ENCODE results near the gene AIFM1. TPM values are rescaled to one million over a fixed set of nuclear protein-coding genes. Genes with fewer than 3 reads are reported as not detected.

AIFM1 gene
- total and polyA plus RNA-seq, 10 donors: 13.4 to 27.1 (median 22.5) TPM

DNA sequence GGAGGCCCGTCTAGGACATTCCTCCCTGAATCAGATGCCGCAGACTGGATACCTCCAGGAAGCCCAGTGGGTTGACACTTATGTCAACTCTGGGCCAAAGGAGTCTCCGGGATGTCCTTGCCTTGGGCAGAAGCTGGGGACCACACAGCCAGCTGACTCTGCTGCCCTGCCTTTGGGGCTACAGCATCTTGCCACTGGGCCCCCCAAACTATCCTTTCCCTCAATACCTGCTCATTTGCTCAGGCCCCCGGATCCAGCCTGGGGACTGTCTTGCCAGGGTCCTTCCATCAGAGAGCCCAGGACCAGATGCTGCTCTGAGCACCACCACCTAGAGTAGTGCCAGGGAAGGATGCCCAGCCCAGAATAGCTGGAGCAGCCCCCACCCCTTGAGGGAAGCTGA is 25.2 kb upstream of the AIFM1 start:
- intact Hi-C loops (cut with DNase I; ENCODE audit: low total_unique reads): loop anchor here (5.0 kb wide), 1 partner anchor 114 kb away; no protein-coding TSS in a partner anchor
- Histone ChIP-seq H3K27me3 (replicated peaks in 1 of 7) (no peaks in the 10 kb centered on the region), H3K9me3 (no peaks in the 10 kb centered on the region), H3K4me1 (peaks cover 0 to 6% (median 0%) of the 10 kb centered on the region in 6 donors), H3K27ac (no peak overlapping the region), H3K4me3 (no peak overlapping the region), H3K36me3 (no peaks in the 10 kb centered on the region)
- TF ChIP-seq POLR2AphosphoS5 (IDR thresholded peaks at IDR 0.05) (no peak), POLR2A (IDR thresholded peaks at IDR 0.05) (no peak)
- TF ChIP-seq, protein P1, sequence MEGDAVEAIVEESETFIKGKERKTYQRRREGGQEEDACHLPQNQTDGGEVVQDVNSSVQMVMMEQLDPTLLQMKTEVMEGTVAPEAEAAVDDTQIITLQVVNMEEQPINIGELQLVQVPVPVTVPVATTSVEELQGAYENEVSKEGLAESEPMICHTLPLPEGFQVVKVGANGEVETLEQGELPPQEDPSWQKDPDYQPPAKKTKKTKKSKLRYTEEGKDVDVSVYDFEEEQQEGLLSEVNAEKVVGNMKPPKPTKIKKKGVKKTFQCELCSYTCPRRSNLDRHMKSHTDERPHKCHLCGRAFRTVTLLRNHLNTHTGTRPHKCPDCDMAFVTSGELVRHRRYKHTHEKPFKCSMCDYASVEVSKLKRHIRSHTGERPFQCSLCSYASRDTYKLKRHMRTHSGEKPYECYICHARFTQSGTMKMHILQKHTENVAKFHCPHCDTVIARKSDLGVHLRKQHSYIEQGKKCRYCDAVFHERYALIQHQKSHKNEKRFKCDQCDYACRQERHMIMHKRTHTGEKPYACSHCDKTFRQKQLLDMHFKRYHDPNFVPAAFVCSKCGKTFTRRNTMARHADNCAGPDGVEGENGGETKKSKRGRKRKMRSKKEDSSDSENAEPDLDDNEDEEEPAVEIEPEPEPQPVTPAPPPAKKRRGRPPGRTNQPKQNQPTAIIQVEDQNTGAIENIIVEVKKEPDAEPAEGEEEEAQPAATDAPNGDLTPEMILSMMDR (IDR thresholded peaks at IDR 0.05 in 8 of 11, conservative IDR thresholded peaks at IDR 0.05 in 3 of 11): no peak
- DNase-seq: no peak
- 77 to 100% (median 87%) methylated on average over 4 of the region's 4 CpGs; no CpG with 5 or more reads in 1 of the 5 donors for WGBS, 5 donors

DNA sequence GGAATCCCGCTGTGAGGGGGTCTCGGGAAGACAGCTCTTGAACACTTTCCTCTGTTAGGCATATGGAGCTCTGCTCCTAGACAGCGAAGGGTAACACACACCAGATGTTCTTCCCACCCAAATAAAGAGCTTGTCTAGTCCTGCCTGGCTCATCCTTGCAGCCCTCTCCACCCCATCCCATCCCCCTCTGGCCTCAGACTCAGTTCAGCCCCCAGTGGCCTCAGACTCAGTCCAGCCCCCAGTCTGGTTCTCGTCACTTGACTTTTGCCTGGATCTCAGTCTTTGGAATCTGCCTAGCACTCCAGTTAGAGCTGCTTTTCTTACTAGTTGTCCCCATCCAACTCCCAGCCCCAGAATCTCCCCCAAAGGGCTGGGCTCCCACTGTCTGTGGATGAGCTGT is 21.0 kb upstream of the AIFM1 start:
- Histone ChIP-seq H3K4me1 (peaks cover 0 to 19% (median 0%) of the 10 kb centered on the region in 6 donors), H3K27ac (no peak overlapping the region), H3K4me3 (no peak overlapping the region), H3K9me3 (no peaks in the 10 kb centered on the region), H3K36me3 (peaks cover 0 to 5% (median 0%) of the 10 kb centered on the region in 6 donors), H3K27me3 (replicated peaks in 1 of 7) (no peaks in the 10 kb centered on the region)
- no peak for DNase-seq
- TF ChIP-seq, protein P1 (IDR thresholded peaks at IDR 0.05 in 8 of 11, conservative IDR thresholded peaks at IDR 0.05 in 3 of 11): no peak
- TF ChIP-seq POLR2A (IDR thresholded peaks at IDR 0.05): no peak
- no peak for TF ChIP-seq POLR2AphosphoS5 (IDR thresholded peaks at IDR 0.05)
- intact Hi-C loops (cut with DNase I; ENCODE audit: low total_unique reads): no loop called here
- WGBS, 5 donors: 70 to 98% (median 89%) methylated on average over 4 of the region's 4 CpGs

DNA sequence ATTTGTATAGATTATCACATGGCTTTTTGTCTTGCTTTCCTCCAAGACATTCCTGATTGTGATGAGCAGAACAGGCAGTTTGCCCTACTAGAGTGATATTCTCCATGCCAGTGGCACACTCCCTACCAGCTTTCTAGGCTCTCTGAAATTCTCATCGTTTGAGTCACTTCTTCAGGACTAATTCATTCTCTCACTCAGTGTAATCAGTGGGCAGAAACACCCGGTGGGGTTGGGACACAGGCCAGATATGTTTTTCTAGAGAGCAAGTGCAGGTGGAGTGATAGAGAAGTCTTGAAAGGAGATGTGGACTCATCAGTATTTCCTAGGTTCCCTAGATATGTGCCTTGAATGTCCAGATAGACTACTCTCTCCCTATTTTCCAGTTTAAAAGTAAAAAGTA is 19.2 kb upstream of the AIFM1 start:
- H3K27me3 ChIP-seq (replicated peaks in 1 of 7): no peaks in the 10 kb centered on the region
- H3K9me3 ChIP-seq: no peaks in the 10 kb centered on the region
- no peak overlapping the region for H3K4me3 ChIP-seq
- intact Hi-C loops (cut with DNase I; ENCODE audit: low total_unique reads): no loop called here
- H3K4me1 ChIP-seq: peaks cover 0 to 19% (median 0%) of the 10 kb centered on the region in 6 donors
- TF ChIP-seq, protein P1 (IDR thresholded peaks at IDR 0.05 in 8 of 11, conservative IDR thresholded peaks at IDR 0.05 in 3 of 11): no peak
- TF ChIP-seq POLR2A (IDR thresholded peaks at IDR 0.05): no peak
- TF ChIP-seq POLR2AphosphoS5 (IDR thresholded peaks at IDR 0.05): no peak
- no peak for DNase-seq
- WGBS, 5 donors: 39 to 49% (median 45%) methylated on average over 2 of the region's 2 CpGs
- H3K27ac ChIP-seq: no peak overlapping the region
- peaks cover 0 to 5% (median 0%) of the 10 kb centered on the region in 6 donors for H3K36me3 ChIP-seq

DNA sequence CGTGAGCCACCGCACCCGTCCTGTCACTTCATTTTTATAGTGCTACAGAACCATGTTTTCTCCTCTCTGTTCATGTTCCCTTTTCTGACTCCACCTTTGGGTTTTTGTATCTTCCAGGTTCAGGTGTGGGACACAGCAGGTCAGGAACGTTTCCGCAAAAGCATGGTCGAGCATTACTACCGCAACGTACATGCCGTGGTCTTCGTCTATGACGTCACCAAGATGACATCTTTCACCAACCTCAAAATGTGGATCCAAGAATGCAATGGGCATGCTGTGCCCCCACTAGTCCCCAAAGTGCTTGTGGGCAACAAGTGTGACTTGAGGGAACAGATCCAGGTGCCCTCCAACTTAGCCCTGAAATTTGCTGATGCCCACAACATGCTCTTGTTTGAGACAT is 18.5 kb upstream of the AIFM1 start:
- Histone ChIP-seq H3K4me3 (no peak overlapping the region), H3K4me1 (peaks cover 0 to 19% (median 0%) of the 10 kb centered on the region in 6 donors), H3K9me3 (no peaks in the 10 kb centered on the region), H3K36me3 (peaks cover 0 to 5% (median 0%) of the 10 kb centered on the region in 6 donors), H3K27ac (no peak overlapping the region), H3K27me3 (replicated peaks in 1 of 7) (no peaks in the 10 kb centered on the region)
- no peak for DNase-seq
- intact Hi-C loops (cut with DNase I; ENCODE audit: low total_unique reads): no loop called here
- WGBS, 5 donors: 87 to 95% (median 88%) methylated on average over 3 to 11 of the region's 11 CpGs
- TF ChIP-seq, protein P1 (IDR thresholded peaks at IDR 0.05 in 8 of 11, conservative IDR thresholded peaks at IDR 0.05 in 3 of 11): no peak
- no peak for TF ChIP-seq POLR2AphosphoS5 (IDR thresholded peaks at IDR 0.05)
- TF ChIP-seq POLR2A (IDR thresholded peaks at IDR 0.05): no peak
